ENCODE results near the gene PLCB3. TPM values are rescaled to one million over a fixed set of nuclear protein-coding genes. Genes with fewer than 3 reads are reported as not detected.

PLCB3 gene
- total RNA-seq, 1 donor from 2014 or later = 10.9 TPM

Other genes with a start within 250 kb of the PLCB3 start
- gene FLRT1, start 215.6 kb upstream of the PLCB3 start, total RNA-seq = 0.57 TPM
- gene MACROD1, start 85.4 kb upstream of the PLCB3 start, total RNA-seq = 119 TPM
- gene STIP1, start 65.4 kb upstream of the PLCB3 start, total RNA-seq = 124 TPM
- 9.6 TPM for gene FERMT3, start 44.8 kb upstream of the PLCB3 start, total RNA-seq
- 71.9 TPM for gene TRPT1, start 25.3 kb upstream of the PLCB3 start, total RNA-seq
- gene NUDT22, start 25.3 kb upstream of the PLCB3 start, total RNA-seq = 66.4 TPM
- 53.5 TPM for gene DNAJC4, start 21.0 kb upstream of the PLCB3 start, total RNA-seq
- gene VEGFB, start 16.9 kb upstream of the PLCB3 start, total RNA-seq = 272 TPM
- 50.6 TPM for gene FKBP2, start 10.4 kb upstream of the PLCB3 start, total RNA-seq
- gene PPP1R14B, start 4.6 kb upstream of the PLCB3 start, total RNA-seq = 129 TPM
- 89.1 TPM for gene BAD, start 33.1 kb downstream of the PLCB3 start, total RNA-seq
- 28.6 TPM for gene GPR137, start 34.3 kb downstream of the PLCB3 start, total RNA-seq
- not detected for gene KCNK4, start 39.8 kb downstream of the PLCB3 start, total RNA-seq
- gene CATSPERZ, start 48.8 kb downstream of the PLCB3 start, total RNA-seq = not detected
- gene ESRRA, start 54.0 kb downstream of the PLCB3 start, total RNA-seq = 217 TPM
- gene TRMT112, start 66.0 kb downstream of the PLCB3 start, total RNA-seq = 92.8 TPM
- 410 TPM for gene PRDX5, start 66.6 kb downstream of the PLCB3 start, total RNA-seq
- 7.7 TPM for gene CCDC88B, start 88.7 kb downstream of the PLCB3 start, total RNA-seq
- 18.7 TPM for gene RPS6KA4, start 107.6 kb downstream of the PLCB3 start, total RNA-seq

Measured in Right ventricle myocardium inferior (tissue), 1 donor.